GM12872 (cell line): ENCODE results near the gene CDC37.

ENCODE experiments used
- CTCF ChIP-seq: IDR thresholded peaks from 3 replicates; pipeline ENCODE4 v1.5.1; 2011; ENCODE audit warnings: low read depth, mild to moderate bottlenecking, low read length, moderate library complexity; ENCODE audit not compliant: insufficient read depth

Gene CDC37

GRCh38 chr19:10432736-10433130, 29.4 kb upstream of the CDC37 start:
- TF ChIP-seq CTCF = no peak

GRCh38 chr19:10431943-10432735, 28.8 kb upstream of the CDC37 start:
- TF ChIP-seq CTCF = no peak

DNA sequence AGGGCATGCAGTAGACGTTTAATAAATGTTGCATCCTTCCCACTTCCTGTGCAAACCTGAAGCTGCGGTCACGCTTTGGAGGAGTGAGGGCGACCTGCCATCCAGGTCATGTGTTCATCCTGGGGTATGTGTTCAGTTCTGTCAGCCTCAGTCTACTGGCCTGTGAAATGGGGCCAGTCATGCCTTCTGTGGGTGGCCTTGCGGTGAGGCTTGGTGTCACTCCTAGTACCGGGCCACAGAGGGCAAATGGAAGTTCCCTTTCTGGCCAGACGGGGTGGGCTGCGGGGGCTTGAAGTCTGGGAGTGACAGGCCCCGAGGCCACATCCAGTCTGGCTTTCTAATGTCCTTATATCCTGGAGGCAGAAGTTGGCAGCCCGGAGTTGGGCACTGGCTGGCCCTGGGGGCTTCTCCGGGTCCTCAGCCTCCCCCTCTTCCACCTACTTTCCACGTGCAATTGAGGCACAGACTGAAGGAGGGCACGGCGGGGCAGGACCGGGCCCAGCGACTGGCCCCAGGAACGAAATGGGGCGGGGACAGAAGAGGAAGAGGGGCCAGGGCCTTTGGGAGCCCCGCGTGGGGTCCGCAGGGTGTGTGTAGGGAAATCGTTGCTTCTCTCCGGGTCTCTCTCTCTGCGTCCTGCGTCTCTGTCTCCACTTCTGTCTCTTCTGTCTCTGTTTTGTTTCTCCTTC, 28.1 kb upstream of the CDC37 start:
- peak; percentile 18; the same call in 1 of the 3 replicates for TF ChIP-seq CTCF

GRCh38 chr19:10430505-10431253, 27.3 kb upstream of the CDC37 start:
- TF ChIP-seq CTCF = no peak; the same call in 2 of the 3 replicates

- TF ChIP-seq CTCF = no peak
Observed at GRCh38 chr19:10428996-10429381, 25.6 kb upstream of the CDC37 start.

DNA sequence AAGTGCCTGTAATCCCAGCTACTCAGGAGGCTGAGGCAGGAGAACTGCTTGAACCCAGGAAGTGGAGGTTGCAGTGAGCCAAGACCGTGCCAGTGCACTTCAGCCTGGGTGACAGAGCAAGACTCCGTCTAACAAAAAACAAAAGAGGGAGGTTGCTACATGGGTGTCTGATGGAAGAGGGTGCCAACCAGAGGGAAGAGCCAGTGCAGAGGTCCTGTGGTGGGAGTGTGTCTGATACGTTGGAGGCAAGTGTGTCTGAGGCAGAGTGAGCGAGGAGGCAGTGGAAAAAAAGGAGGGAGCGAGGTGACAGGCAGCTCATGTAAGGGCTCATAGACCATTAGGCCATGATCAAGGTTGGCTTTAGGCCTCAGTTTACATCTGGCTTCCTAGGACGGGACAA, 23.8 kb upstream of the CDC37 start:
- no peak for TF ChIP-seq CTCF

DNA sequence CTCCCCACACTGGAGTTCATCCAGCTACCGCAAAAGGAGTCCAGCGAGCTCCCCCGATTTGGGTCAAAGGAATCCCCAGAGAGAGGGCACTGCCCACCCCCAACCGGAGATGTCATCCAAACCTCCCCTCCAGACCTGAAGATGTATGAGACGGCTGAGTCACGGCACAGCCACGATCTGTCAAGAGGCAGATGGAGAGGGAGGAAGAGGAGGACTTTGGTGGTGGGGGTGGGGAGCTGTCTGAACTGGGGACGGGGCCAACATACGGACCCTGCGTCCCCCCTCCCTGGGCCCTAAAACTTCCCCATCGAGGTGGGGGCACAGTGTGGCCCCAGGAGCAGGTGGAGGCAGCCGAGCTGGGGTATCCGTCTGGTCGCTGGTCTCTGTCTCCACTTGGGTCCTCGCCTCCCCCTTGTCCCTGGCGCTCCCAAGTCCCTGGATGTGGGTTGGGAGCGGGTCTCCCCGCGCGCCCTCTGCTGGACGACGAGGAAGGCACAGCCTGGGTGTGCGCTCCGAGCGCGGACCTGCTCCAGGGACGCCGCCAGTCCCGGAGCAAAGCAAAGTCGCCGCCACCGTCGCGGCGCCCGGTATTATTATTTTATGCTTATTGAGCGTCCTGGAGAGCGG, 20.8 kb upstream of the CDC37 start:
- peak; percentile 88 for TF ChIP-seq CTCF
